Activated T-helper 2 cell treated with anti-CD3 and anti-CD28 coated beads, Interferon-gamma antibody, Interleukin-2, Interleukin-4, amounts not matched to agents 10 μg/mL and 5 μg/mL and 100 μg/mL, durations not matched to agents 14 hours and 24 hours and 36 hours (primary cell): ENCODE results near the gene PSG7. TPM values are rescaled to one million over a fixed set of nuclear protein-coding genes. Genes with fewer than 3 reads are reported as not detected.
"Not testable (repeated sequence)": the region's sequence is repeated elsewhere in the genome, so short reads cannot be mapped to it uniquely, and the experiment has no call there.

ENCODE experiments used
- DNase-seq: peaks from one replicate; pipeline ENCODE4 v3.0.0; 2021; ENCODE audit warnings: low spot score
- H3K27ac Mint-ChIP-seq: one replicate; pipeline ENCODE4 v1.8.0; 2021; ENCODE audit warnings: mixed read lengths
- H3K27me3 Mint-ChIP-seq: one replicate; pipeline ENCODE4 v1.8.0; 2021; ENCODE audit warnings: low read depth, mixed read lengths
- H3K36me3 Mint-ChIP-seq: one replicate; pipeline ENCODE4 v1.8.0; 2021; ENCODE audit warnings: low read depth, mixed read lengths
- H3K4me1 Mint-ChIP-seq: one replicate; pipeline ENCODE4 v1.8.0; 2021; ENCODE audit warnings: low read depth, mixed read lengths
- H3K4me3 Mint-ChIP-seq: one replicate; pipeline ENCODE4 v1.8.0; 2021; ENCODE audit warnings: low read depth, mild to moderate bottlenecking, moderate library complexity, mixed read lengths
- H3K9me3 Mint-ChIP-seq: one replicate; pipeline ENCODE4 v1.8.0; 2021; ENCODE audit warnings: mixed read lengths
- intact Hi-C: fragments of 100-400 bp; cut with micrococcal nuclease; formaldehyde crosslinking; loops from one replicate; pipeline ENCODE4 v1.15.1; 2023
- total RNA-seq: library from RNA; stranded (reverse); gene quantifications from 2 replicates; pipeline ENCODE4 v1.2.3, GENCODE V29; 2022

The PSG7 gene
- total RNA-seq, 1 donor from 2014 or later, result not detected

GRCh38 chr19:42899674-42900073 lies 37.3 kb downstream of the PSG7 start:
- H3K9me3 Mint-ChIP-seq, H3K27ac Mint-ChIP-seq, DNase-seq, H3K36me3 Mint-ChIP-seq, H3K4me3 Mint-ChIP-seq, H3K4me1 Mint-ChIP-seq, intact Hi-C loops, H3K27me3 Mint-ChIP-seq: not testable (repeated sequence)

- not testable (repeated sequence) for H3K4me1 Mint-ChIP-seq
Observed at GRCh38 chr19:42899110-42899509, 37.9 kb downstream of the PSG7 start.

GRCh38 chr19:42898656-42899055 lies 38.4 kb downstream of the PSG7 start:
- H3K27me3 Mint-ChIP-seq, DNase-seq, intact Hi-C loops, H3K9me3 Mint-ChIP-seq, H3K27ac Mint-ChIP-seq, H3K4me3 Mint-ChIP-seq, H3K4me1 Mint-ChIP-seq, H3K36me3 Mint-ChIP-seq: not testable (repeated sequence)

More at GRCh38 chr19:42899110-42899509, 37.9 kb downstream of the PSG7 start:
- H3K9me3 Mint-ChIP-seq, H3K4me3 Mint-ChIP-seq, DNase-seq, intact Hi-C loops, H3K36me3 Mint-ChIP-seq, H3K27me3 Mint-ChIP-seq, H3K27ac Mint-ChIP-seq: not testable (repeated sequence)

GRCh38 chr19:42897729-42898128 lies 39.3 kb downstream of the PSG7 start:
- H3K4me3 Mint-ChIP-seq, H3K27me3 Mint-ChIP-seq, intact Hi-C loops, H3K36me3 Mint-ChIP-seq, H3K4me1 Mint-ChIP-seq, DNase-seq, H3K9me3 Mint-ChIP-seq, H3K27ac Mint-ChIP-seq: not testable (repeated sequence)

- H3K27ac Mint-ChIP-seq, H3K4me1 Mint-ChIP-seq, intact Hi-C loops, H3K27me3 Mint-ChIP-seq, H3K4me3 Mint-ChIP-seq, H3K36me3 Mint-ChIP-seq, DNase-seq: not testable (repeated sequence)
- peaks cover 13% of the 10 kb centered on the region for H3K9me3 Mint-ChIP-seq
Observed at GRCh38 chr19:42890446-42890845, 46.6 kb downstream of the PSG7 start.

- H3K4me1 Mint-ChIP-seq, H3K27me3 Mint-ChIP-seq, DNase-seq, H3K36me3 Mint-ChIP-seq, intact Hi-C loops, H3K4me3 Mint-ChIP-seq, H3K27ac Mint-ChIP-seq: not testable (repeated sequence)
- H3K9me3 Mint-ChIP-seq, result peaks cover 13% of the 10 kb centered on the region
Observed at GRCh38 chr19:42887876-42888445, 49.0 kb downstream of the PSG7 start.

GRCh38 chr19:42882730-42883129 lies 54.3 kb downstream of the PSG7 start:
- H3K27ac Mint-ChIP-seq, H3K27me3 Mint-ChIP-seq, H3K4me3 Mint-ChIP-seq, intact Hi-C loops, DNase-seq, H3K9me3 Mint-ChIP-seq, H3K4me1 Mint-ChIP-seq, H3K36me3 Mint-ChIP-seq: not testable (repeated sequence)

GRCh38 chr19:42882010-42882409 lies 55.0 kb downstream of the PSG7 start:
- H3K27ac Mint-ChIP-seq, H3K9me3 Mint-ChIP-seq, H3K4me3 Mint-ChIP-seq, DNase-seq, H3K4me1 Mint-ChIP-seq, H3K27me3 Mint-ChIP-seq, H3K36me3 Mint-ChIP-seq, intact Hi-C loops: not testable (repeated sequence)

GRCh38 chr19:42881279-42881678 lies 55.7 kb downstream of the PSG7 start:
- DNase-seq, intact Hi-C loops, H3K36me3 Mint-ChIP-seq, H3K27me3 Mint-ChIP-seq, H3K4me1 Mint-ChIP-seq, H3K4me3 Mint-ChIP-seq, H3K9me3 Mint-ChIP-seq, H3K27ac Mint-ChIP-seq: not testable (repeated sequence)

GRCh38 chr19:42880621-42881020 lies 56.4 kb downstream of the PSG7 start:
- H3K9me3 Mint-ChIP-seq, H3K36me3 Mint-ChIP-seq, H3K4me3 Mint-ChIP-seq, intact Hi-C loops, H3K4me1 Mint-ChIP-seq, H3K27ac Mint-ChIP-seq, H3K27me3 Mint-ChIP-seq, DNase-seq: not testable (repeated sequence)

GRCh38 chr19:42879613-42880012 lies 57.4 kb downstream of the PSG7 start, which contains the start of gene PSG1:
Gene PSG1 (minus strand): TSS chr19:42879713. CDS start chr19:42879581, 132 bp downstream.
- no peak within 1 kb of the TSS for H3K27ac Mint-ChIP-seq
- H3K4me1 Mint-ChIP-seq, result no peaks in the 10 kb centered on the region
- peaks cover 1% of the 10 kb centered on the region for H3K27me3 Mint-ChIP-seq
- intact Hi-C loops, result no loop called here
- no peak for DNase-seq
- H3K36me3 Mint-ChIP-seq, result no peaks in the 10 kb centered on the region
- H3K9me3 Mint-ChIP-seq, result no peaks in the 10 kb centered on the region
- no peak within 1 kb of the TSS for H3K4me3 Mint-ChIP-seq

- H3K27ac Mint-ChIP-seq, intact Hi-C loops, H3K4me1 Mint-ChIP-seq: not testable (repeated sequence)
Observed at GRCh38 chr19:42876596-42876995, 60.4 kb downstream of the PSG7 start.

GRCh38 chr19:42875881-42876280 lies 61.1 kb downstream of the PSG7 start:
- DNase-seq, H3K27ac Mint-ChIP-seq, H3K27me3 Mint-ChIP-seq, intact Hi-C loops, H3K4me3 Mint-ChIP-seq, H3K4me1 Mint-ChIP-seq, H3K36me3 Mint-ChIP-seq, H3K9me3 Mint-ChIP-seq: not testable (repeated sequence)

More at GRCh38 chr19:42876596-42876995, 60.4 kb downstream of the PSG7 start:
- H3K36me3 Mint-ChIP-seq, H3K9me3 Mint-ChIP-seq, DNase-seq, H3K4me3 Mint-ChIP-seq, H3K27me3 Mint-ChIP-seq: not testable (repeated sequence)
